H1 (cell line): ENCODE data around the gene BMERB1. TPM values are rescaled to one million over a fixed set of nuclear protein-coding genes. Genes with fewer than 3 reads are reported as not detected.
A peak's percentile ranks its signal among the peaks of the same experiment; 100 is the strongest.

Experiments used
- CTCF ChIA-PET: fragments of 300-600 bp; sonication (Branson Sonifier 250); formaldehyde crosslinking; loops from one replicate; lab custom pipeline; 2021; ENCODE audit not compliant: partially characterized antibody; lab: Charles Lee
- POLR2A ChIA-PET: fragments of 300-600 bp; sonication (Branson Sonifier 250); formaldehyde crosslinking; loops from one replicate; lab custom pipeline; 2021; ENCODE audit warnings: inconsistent platforms; ENCODE audit not compliant: partially characterized antibody; lab: Charles Lee
- DNase-seq, 2 experiments: peaks; one replicate each; pipeline versions ENCODE4 v3.0.0 to v3.0.0-alpha.2; 2010 to 2022; ENCODE audit warnings: low spot score in 2 of 2, low read depth in 1 of 2, mixed read lengths in 1 of 2
- FAIRE-seq: peaks from 2 replicates; lab custom pipeline; 2011; peaks lifted over from hg19 to GRCh38; lab: Jason Lieb, UNC
- H2AFZ ChIP-seq: 2 replicates; pipeline ENCODE4 v1.8.1; 2012; ENCODE audit warnings: low read length, inconsistent platforms
- H2AK5ac ChIP-seq: 2 replicates; pipeline ENCODE4 v1.6.1; 2013; ENCODE audit warnings: low read depth, low read length
- H2BK120ac ChIP-seq: replicated peaks from 2 replicates; pipeline ENCODE3; 2013; ENCODE audit warnings: low read depth, low read length, inconsistent platforms
- H2BK12ac ChIP-seq: 2 replicates; pipeline ENCODE4 v1.6.1; 2013; ENCODE audit warnings: low read depth, low read length
- H2BK15ac ChIP-seq: 2 replicates; pipeline ENCODE4 v1.6.1; 2013; ENCODE audit warnings: low read length
- H2BK20ac ChIP-seq: 2 replicates; pipeline ENCODE4 v1.6.1; 2013; ENCODE audit warnings: low read length
- H2BK5ac ChIP-seq: 2 replicates; pipeline ENCODE4 v1.6.1; 2013; ENCODE audit warnings: low read depth, low read length
- H3K14ac ChIP-seq: 2 replicates; pipeline ENCODE4 v1.6.1; 2013; ENCODE audit warnings: inconsistent platforms; ENCODE audit not compliant: insufficient read length
- H3K18ac ChIP-seq: 2 replicates; pipeline ENCODE4 v1.6.1; 2013; ENCODE audit warnings: low read length; ENCODE audit errors: extremely low read depth
- H3K23ac ChIP-seq: 2 replicates; pipeline ENCODE4 v1.6.1; 2013; ENCODE audit warnings: inconsistent platforms; ENCODE audit not compliant: insufficient read length
- H3K23me2 ChIP-seq: 2 replicates; pipeline ENCODE4 v1.6.1; 2013; ENCODE audit warnings: low read depth, low read length
- H3K27ac ChIP-seq: 2 replicates; pipeline ENCODE4 v1.6.1; 2011; ENCODE audit warnings: low read depth, low read length, inconsistent platforms
- H3K27me3 ChIP-seq, 4 experiments: replicated peaks in 1 of 4; 1 replicate in 1 of 4; 2 replicates in 3 of 4; pipeline versions ENCODE4 v1.6.1 to v1.8.1; 2011 to 2013; ENCODE audit warnings: low read length in 3 of 4, mild to moderate bottlenecking in 3 of 4, inconsistent platforms in 2 of 4, mixed read lengths in 2 of 4, moderate library complexity in 1 of 4; ENCODE audit not compliant: control insufficient read depth in 3 of 4, insufficient read depth in 3 of 4; ENCODE audit errors: extremely low read depth in 1 of 4
- H3K36me3 ChIP-seq, 4 experiments: 2 replicates each; pipeline versions ENCODE4 v1.6.1 to v1.8.1; 2011 to 2013; ENCODE audit warnings: mild to moderate bottlenecking in 4 of 4, low read length in 3 of 4, moderate library complexity in 2 of 4, control low read depth in 1 of 4, inconsistent platforms in 1 of 4; ENCODE audit not compliant: insufficient read depth in 4 of 4, control insufficient read depth in 2 of 4
- H3K4ac ChIP-seq: replicated peaks from 2 replicates; pipeline ENCODE3; 2013; ENCODE audit warnings: low read length, low read depth, mixed read lengths, inconsistent platforms; ENCODE audit not compliant: insufficient read length
- H3K4me1 ChIP-seq, 4 experiments: replicated peaks in 1 of 4; 1 replicate in 1 of 4; 2 replicates in 3 of 4; pipeline versions ENCODE4 v1.6.1 to v1.8.1; 2011 to 2013; ENCODE audit warnings: low read length in 3 of 4, inconsistent platforms in 2 of 4, mixed read lengths in 1 of 4; ENCODE audit not compliant: insufficient read depth in 4 of 4, control insufficient read depth in 3 of 4
- H3K4me2 ChIP-seq, 2 experiments: 2 replicates each; pipeline versions ENCODE4 v1.6.1 to v1.8.1; 2011 to 2013; ENCODE audit warnings: low read depth in 2 of 2, low read length in 2 of 2, control low read depth in 1 of 2, inconsistent platforms in 1 of 2, mild to moderate bottlenecking in 1 of 2; ENCODE audit not compliant: insufficient read depth in 1 of 2
- H3K4me3 ChIP-seq, 4 experiments: fragments of 200-600, 300-600 bp in 1 of 4; sonication (generic), shearing (Covaris generic), sonication (Bioruptor Twin) in 1 of 4; 2 replicates each; pipeline versions ENCODE4 v1.5.1 to v1.8.1; 2011 to 2016; ENCODE audit warnings: low read length in 4 of 4, low read depth in 3 of 4, control low read depth in 2 of 4, inconsistent platforms in 2 of 4, mild to moderate bottlenecking in 2 of 4, mixed read lengths in 1 of 4, moderate library complexity in 1 of 4; ENCODE audit not compliant: insufficient read depth in 2 of 4; ENCODE audit errors: extremely low read depth in 1 of 4
- H3K56ac ChIP-seq: replicated peaks from 2 replicates; pipeline ENCODE3; 2013; ENCODE audit warnings: low read depth, mild to moderate bottlenecking, mixed read lengths, low read length, inconsistent platforms; ENCODE audit not compliant: insufficient read length
- H3K79me1 ChIP-seq: 2 replicates; pipeline ENCODE4 v1.6.1; 2013; ENCODE audit warnings: low read depth, low read length, control low read depth
- H3K79me2 ChIP-seq, 2 experiments: 2 replicates each; pipeline versions ENCODE4 v1.6.1 to v1.8.1; 2012 to 2013; ENCODE audit warnings: low read length in 2 of 2, mild to moderate bottlenecking in 2 of 2, inconsistent platforms in 1 of 2; ENCODE audit not compliant: insufficient read depth in 2 of 2, control insufficient read depth in 1 of 2
- H3K9ac ChIP-seq, 4 experiments: replicated peaks in 1 of 4; 1 replicate in 1 of 4; 2 replicates in 3 of 4; pipeline versions ENCODE4 v1.6.1 to v1.8.1; 2011 to 2013; ENCODE audit warnings: low read depth in 3 of 4, low read length in 3 of 4, control low read depth in 2 of 4, mild to moderate bottlenecking in 2 of 4, moderate library complexity in 2 of 4, inconsistent platforms in 1 of 4; ENCODE audit errors: extremely low read depth in 1 of 4
- H3K9me3 ChIP-seq, 2 experiments: 2 replicates each; pipeline versions ENCODE4 v1.6.1 to v1.8.1; 2012 to 2013; ENCODE audit warnings: mild to moderate bottlenecking in 2 of 2, moderate library complexity in 2 of 2, control low read depth in 1 of 2, inconsistent platforms in 1 of 2, low read depth in 1 of 2, low read length in 1 of 2, mixed read lengths in 1 of 2; ENCODE audit not compliant: insufficient read depth in 2 of 2
- H4K20me1 ChIP-seq, 2 experiments: replicated peaks in 1 of 2; 2 replicates each; pipeline versions ENCODE3 to v1.8.1; 2011 to 2013; ENCODE audit warnings: inconsistent platforms in 2 of 2, low read length in 2 of 2, mild to moderate bottlenecking in 1 of 2; ENCODE audit not compliant: insufficient read depth in 2 of 2, control insufficient read depth in 1 of 2
- H4K5ac ChIP-seq: 2 replicates; pipeline ENCODE4 v1.6.1; 2013; ENCODE audit warnings: low read length, low read depth, mixed read lengths, inconsistent platforms; ENCODE audit not compliant: insufficient read length
- H4K8ac ChIP-seq: 2 replicates; pipeline ENCODE4 v1.8.0; 2013; ENCODE audit warnings: mild to moderate bottlenecking, moderate library complexity, low read length, inconsistent platforms; ENCODE audit not compliant: insufficient read depth; ENCODE audit errors: extremely low read depth
- H4K91ac ChIP-seq: replicated peaks from 2 replicates; pipeline ENCODE3; 2013; ENCODE audit warnings: low read length, mixed read lengths, inconsistent platforms; ENCODE audit not compliant: insufficient read length
- BRCA1 ChIP-seq: IDR thresholded peaks from 2 replicates; pipeline ENCODE4 v1.6.1; 2012; ENCODE audit warnings: low read depth, low read length, improper control_type of control experiment
- EZH2 ChIP-seq: fragments of 200-600 bp; sonication (generic); IDR thresholded peaks from 2 replicates; pipeline ENCODE4 v1.7.1; 2012; ENCODE audit warnings: low read depth, mild to moderate bottlenecking, moderate library complexity, low read length, inconsistent platforms; ENCODE audit not compliant: severe bottlenecking
- PHF8 ChIP-seq: fragments of 200-600 bp; sonication (generic); conservative IDR thresholded peaks from 2 replicates; pipeline ENCODE4 v1.7.1; 2012; ENCODE audit warnings: low read depth, mild to moderate bottlenecking, inconsistent platforms, low read length, moderate library complexity
- SUZ12 ChIP-seq: fragments of 200-600 bp; sonication (generic); IDR thresholded peaks from 2 replicates; pipeline ENCODE4 v1.6.1; 2012; ENCODE audit warnings: mild to moderate bottlenecking, inconsistent platforms, low read length, moderate library complexity, mixed read lengths
- ZNF274 ChIP-seq: IDR thresholded peaks from 2 replicates; pipeline ENCODE4 v1.7.0; 2012; ENCODE audit warnings: low read length, borderline replicate concordance; ENCODE audit errors: extremely low read depth
- WGBS, 2 experiments: shearing (Covaris generic) in 1 of 2; methylation state at CpG; one replicate each; pipeline versions ENCODE4 v1.1.6 to v1.1.7; 2013 to 2015; ENCODE audit warnings: low lambda C conversion rate in 2 of 2, mixed read lengths in 2 of 2, inconsistent platforms in 1 of 2, low coverage in 1 of 2, missing lambda C conversion rate in 1 of 2; ENCODE audit not compliant: insufficient replicate concordance in 2 of 2, insufficient coverage in 1 of 2, insufficient read length in 1 of 2; ENCODE audit errors: extremely low coverage in 1 of 2, missing lambda C conversion rate in 1 of 2; 5-methylcytosine and 5-hydroxymethylcytosine counted together
- polyA plus RNA-seq, 7 experiments: library from polyadenylated mRNA; depleted of rRNA in 3 of 7; stranded (reverse) in 5 of 7; unstranded in 2 of 7; fragments of >200 nt in 5 of 7; fragments of 200-250 nt in 2 of 7; gene quantifications; 1 replicate in 5 of 7; 2 replicates in 1 of 7; 4 replicates in 1 of 7; pipeline versions ENCODE4 v1.2.1 to v1.2.3, GENCODE V29; 2011 to 2013; ENCODE audit warnings: missing spikeins in 2 of 7, mixed read lengths in 2 of 7
- total RNA-seq: library from RNA; stranded (reverse); fragmentation: NEBNext Ultra II Directional; extraction: Animal tissue kit (Norgen Biotek cat#: 25700); gene quantifications from 2 replicates; pipeline ENCODE4 v1.2.1, GENCODE V29; 2021

The BMERB1 gene
- total and polyA plus RNA-seq, 2 of the 8 experiments (the other 6 are each of a cell fraction or from before 2014, with no cell fraction given): 23.5 to 27.1 TPM

- H3K18ac ChIP-seq: no peak overlapping the region
- H4K5ac ChIP-seq: no peak overlapping the region
- no peak overlapping the region for H3K4ac ChIP-seq
- POLR2A ChIA-PET: no interaction called here
- H3K27ac ChIP-seq: no peak overlapping the region
- H3K79me1 ChIP-seq: no peaks in the 10 kb centered on the region
- H3K23me2 ChIP-seq: peaks cover 4% of the 10 kb centered on the region; the same call in 1 of the 2 replicates
- H2BK120ac ChIP-seq: no peak overlapping the region
- no peak overlapping the region for H3K56ac ChIP-seq
- no peak overlapping the region for H3K9ac ChIP-seq
- H2BK20ac ChIP-seq: no peak overlapping the region
- H3K23ac ChIP-seq: no peak overlapping the region
- DNase-seq: no peak
- 0 out of 4 replicates have a peak overlapping the region, but pooled peaks of 1 of the 2 experiments have one; percentile 32 for H3K4me2 ChIP-seq
- H3K4me3 ChIP-seq: no peak overlapping the region
- no peak overlapping the region for H3K14ac ChIP-seq
- no peak for FAIRE-seq
- H2AK5ac ChIP-seq: no peak overlapping the region
- H3K9me3 ChIP-seq: no peaks in the 10 kb centered on the region; a peak in 1 of 4 replicates
- H2AFZ ChIP-seq: no peak overlapping the region
- WGBS, 2 experiments: 89% methylated on average over 2 of the region's 2 CpGs; no CpG with 5 or more reads in 1 of the 2 experiments
- H2BK5ac ChIP-seq: no peak overlapping the region
- no peak overlapping the region for H2BK15ac ChIP-seq
- H4K20me1 ChIP-seq: peaks cover 0 to 4% of the 10 kb centered on the region in 2 experiments
- H3K27me3 ChIP-seq: no peaks in the 10 kb centered on the region
- H3K79me2 ChIP-seq: no peaks in the 10 kb centered on the region; a peak in 1 of 4 replicates
- H2BK12ac ChIP-seq: peak overlapping the region; percentile 63; the same call in 1 of the 2 replicates
- CTCF ChIA-PET: no interaction called here
- H3K4me1 ChIP-seq: peaks cover 0 to 4% (median 0%) of the 10 kb centered on the region in 4 experiments; a peak in 1 of 7 replicates
- no peaks in the 10 kb centered on the region for H3K36me3 ChIP-seq
- peak overlapping the region; percentile 16 for H4K91ac ChIP-seq
- H4K8ac ChIP-seq: no peak overlapping the region
- TF ChIP-seq SUZ12 (no peak), ZNF274 (no peak), EZH2 (no peak), BRCA1 (no peak), PHF8 (no peak)
These were observed 64.2 kb downstream of the BMERB1 start for GRCh38 chr16:15498427-15499175.
